Hepatic stellate cell (primary cell): Measurements from ENCODE around the gene UCKL1.
"Not testable (repeated sequence)": the region's sequence is repeated elsewhere in the genome, so short reads cannot be mapped to it uniquely, and the experiment has no call there.

Experiments used
- DNase-seq: peaks from one replicate; pipeline ENCODE4 v3.0.0; 2011; ENCODE audit warnings: low spot score

UCKL1 gene

GRCh38 chr20:63919130-63919529 is 37.1 kb downstream of the UCKL1 start:
- no peak for DNase-seq

GRCh38 chr20:63917811-63918210 is 38.4 kb downstream of the UCKL1 start:
- no peak for DNase-seq

- not testable (repeated sequence) for DNase-seq
These were observed 39.8 kb downstream of the UCKL1 start for GRCh38 chr20:63916371-63916939.

- DNase-seq: no peak
These were observed 40.7 kb downstream of the UCKL1 start for GRCh38 chr20:63915471-63915870.

- no peak for DNase-seq
These were observed 42.4 kb downstream of the UCKL1 start for GRCh38 chr20:63913768-63914167.

GRCh38 chr20:63911176-63911575 is 45.0 kb downstream of the UCKL1 start:
- no peak for DNase-seq

- DNase-seq: no peak
These were observed 48.1 kb downstream of the UCKL1 start for GRCh38 chr20:63908008-63908682.

- DNase-seq: no peak
These were observed 52.2 kb downstream of the UCKL1 start for GRCh38 chr20:63903796-63904561.

- DNase-seq: no peak
These were observed 55.8 kb downstream of the UCKL1 start for GRCh38 chr20:63900413-63900812.

- DNase-seq: no peak
These were observed 57.2 kb downstream of the UCKL1 start for GRCh38 chr20:63898882-63899558.

- no peak for DNase-seq
These were observed 58.1 kb downstream of the UCKL1 start for GRCh38 chr20:63897978-63898561.

GRCh38 chr20:63896264-63897105 is 59.7 kb downstream of the UCKL1 start:
- peak; percentile 45 for DNase-seq

- peak; percentile 29 for DNase-seq
These were observed 60.3 kb downstream of the UCKL1 start for GRCh38 chr20:63895952-63896263.

GRCh38 chr20:63895202-63895951 is 60.8 kb downstream of the UCKL1 start:
- no peak for DNase-seq

- peak; percentile 100 for DNase-seq
These were observed 61.6 kb downstream of the UCKL1 start, which contains the start of gene DNAJC5 for GRCh38 chr20:63894358-63895201. Gene DNAJC5, plus strand, starts transcription at chr20:63895126. Its CDS starts 33,220 bp downstream, at chr20:63928346.

GRCh38 chr20:63893999-63894357 is 62.2 kb downstream of the UCKL1 start:
- no peak for DNase-seq

- DNase-seq: no peak
These were observed 63.8 kb downstream of the UCKL1 start for GRCh38 chr20:63892402-63892801.

- no peak for DNase-seq
These were observed 64.9 kb downstream of the UCKL1 start for GRCh38 chr20:63891061-63892002.

- no peak for DNase-seq
These were observed 65.6 kb downstream of the UCKL1 start for GRCh38 chr20:63890616-63891015.
